T-helper 1 cell treated with Interleukin-12 subunit alpha and Interleukin-12 subunit beta and Interleukin-4 antibody, amounts not matched to agents 30 μg/mL and 1 μg/mL, for 36 hours (primary cell): ENCODE data around the gene RHOBTB3.

ENCODE experiments used
- H3K27ac Mint-ChIP-seq: one replicate; pipeline ENCODE4 v1.8.0; 2021; ENCODE audit warnings: mild to moderate bottlenecking, mixed read lengths
- H3K27me3 Mint-ChIP-seq: one replicate; pipeline ENCODE4 v1.8.0; 2021; ENCODE audit warnings: low read depth, mixed read lengths
- H3K36me3 Mint-ChIP-seq: one replicate; pipeline ENCODE4 v1.8.0; 2021; ENCODE audit warnings: low read depth, mixed read lengths
- H3K4me1 Mint-ChIP-seq: one replicate; pipeline ENCODE4 v1.8.0; 2021; ENCODE audit warnings: low read depth, mixed read lengths
- H3K4me3 Mint-ChIP-seq: one replicate; pipeline ENCODE4 v1.8.0; 2021; ENCODE audit warnings: mild to moderate bottlenecking, moderate library complexity, mixed read lengths
- H3K9me3 Mint-ChIP-seq: one replicate; pipeline ENCODE4 v1.8.0; 2021; ENCODE audit warnings: mixed read lengths

Gene RHOBTB3

DNA sequence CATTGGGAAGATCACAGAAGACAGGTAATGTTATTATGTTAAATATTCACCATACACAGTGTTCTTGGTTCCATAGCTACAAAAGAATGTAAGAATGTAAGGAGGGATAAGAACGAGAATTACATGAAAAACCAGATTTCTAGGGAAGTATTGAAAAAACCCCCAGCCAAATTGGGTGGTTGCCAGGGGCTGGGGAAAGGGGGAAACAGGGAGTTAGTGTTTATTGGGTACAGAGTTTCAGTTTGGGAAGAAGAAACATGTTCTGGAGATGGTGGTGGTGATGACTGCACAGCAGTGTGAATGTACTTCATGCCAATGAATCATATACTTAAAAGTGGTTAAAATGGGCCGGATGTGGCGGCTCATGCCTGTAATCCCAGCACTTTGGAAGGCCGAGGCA lies 51.0 kb downstream of the RHOBTB3 start:
- H3K4me1 Mint-ChIP-seq, result peaks cover 14% of the 10 kb centered on the region
- peaks cover 10% of the 10 kb centered on the region for H3K27me3 Mint-ChIP-seq
- no peaks in the 10 kb centered on the region for H3K9me3 Mint-ChIP-seq
- no peak overlapping the region for H3K4me3 Mint-ChIP-seq
- H3K36me3 Mint-ChIP-seq, result peaks cover 1% of the 10 kb centered on the region
- no peak overlapping the region for H3K27ac Mint-ChIP-seq

DNA sequence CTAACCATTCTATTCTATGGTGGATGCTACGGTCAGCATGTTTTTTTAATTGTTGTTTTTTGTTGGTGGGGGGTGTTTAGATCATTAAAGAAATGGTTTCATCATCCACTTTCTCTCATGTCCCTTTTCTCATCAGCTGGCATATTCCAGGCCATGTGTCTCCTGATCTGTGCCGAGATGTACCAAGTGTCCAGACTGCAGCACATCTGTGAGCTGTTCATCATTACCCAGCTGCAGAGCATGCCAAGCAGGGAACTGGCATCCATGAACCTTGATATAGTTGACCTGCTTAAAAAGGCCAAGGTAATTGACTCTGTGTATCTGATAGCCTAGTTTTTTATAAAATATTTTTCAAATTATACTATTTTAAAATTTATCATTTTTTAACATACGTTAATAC lies 52.5 kb downstream of the RHOBTB3 start:
- Mint-ChIP-seq H3K4me1 (peaks cover 14% of the 10 kb centered on the region), H3K4me3 (no peak overlapping the region), H3K9me3 (no peaks in the 10 kb centered on the region), H3K36me3 (peaks cover 1% of the 10 kb centered on the region), H3K27ac (no peak overlapping the region), H3K27me3 (peaks cover 18% of the 10 kb centered on the region)

DNA sequence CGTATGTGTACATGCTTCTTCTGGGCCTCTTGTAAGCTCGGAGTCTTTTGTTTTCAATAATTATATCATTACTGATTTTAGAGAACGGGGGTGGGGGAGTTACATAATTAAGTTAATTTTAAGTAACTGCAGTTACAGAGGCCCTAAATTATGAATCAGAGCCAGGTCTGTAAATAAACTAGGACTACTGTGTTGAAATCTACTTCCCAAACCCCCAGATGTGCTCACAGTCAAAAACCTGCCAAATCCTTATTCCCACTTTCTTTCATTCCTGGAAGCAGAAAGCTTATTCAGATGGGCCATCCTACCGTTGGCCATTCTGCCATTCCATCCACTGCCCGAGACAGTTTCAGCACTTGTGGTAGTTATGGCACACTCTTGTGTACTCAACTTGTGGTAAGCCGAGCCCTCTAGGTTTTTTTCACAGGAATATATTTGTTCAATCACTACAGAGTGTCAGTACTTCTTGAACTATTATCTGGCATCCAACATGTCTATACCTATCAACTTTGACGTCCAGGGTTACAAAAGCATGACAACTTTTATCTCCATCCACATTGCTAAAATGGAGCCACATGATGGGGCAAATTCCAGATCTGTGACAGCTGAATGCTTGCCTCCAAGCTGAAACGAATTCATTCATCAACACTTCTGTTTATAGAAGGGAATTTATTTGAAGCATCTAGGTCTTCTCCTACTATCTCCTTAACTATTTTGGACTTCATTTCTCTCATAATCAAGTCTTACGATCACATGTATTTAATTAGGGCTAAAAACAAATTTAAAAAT lies 53.6 kb downstream of the RHOBTB3 start:
- peaks cover 19% of the 10 kb centered on the region for H3K27me3 Mint-ChIP-seq
- H3K9me3 Mint-ChIP-seq, result no peaks in the 10 kb centered on the region
- peaks cover 1% of the 10 kb centered on the region for H3K36me3 Mint-ChIP-seq
- no peak overlapping the region for H3K4me3 Mint-ChIP-seq
- H3K4me1 Mint-ChIP-seq, result peaks cover 6% of the 10 kb centered on the region
- no peak overlapping the region for H3K27ac Mint-ChIP-seq

DNA sequence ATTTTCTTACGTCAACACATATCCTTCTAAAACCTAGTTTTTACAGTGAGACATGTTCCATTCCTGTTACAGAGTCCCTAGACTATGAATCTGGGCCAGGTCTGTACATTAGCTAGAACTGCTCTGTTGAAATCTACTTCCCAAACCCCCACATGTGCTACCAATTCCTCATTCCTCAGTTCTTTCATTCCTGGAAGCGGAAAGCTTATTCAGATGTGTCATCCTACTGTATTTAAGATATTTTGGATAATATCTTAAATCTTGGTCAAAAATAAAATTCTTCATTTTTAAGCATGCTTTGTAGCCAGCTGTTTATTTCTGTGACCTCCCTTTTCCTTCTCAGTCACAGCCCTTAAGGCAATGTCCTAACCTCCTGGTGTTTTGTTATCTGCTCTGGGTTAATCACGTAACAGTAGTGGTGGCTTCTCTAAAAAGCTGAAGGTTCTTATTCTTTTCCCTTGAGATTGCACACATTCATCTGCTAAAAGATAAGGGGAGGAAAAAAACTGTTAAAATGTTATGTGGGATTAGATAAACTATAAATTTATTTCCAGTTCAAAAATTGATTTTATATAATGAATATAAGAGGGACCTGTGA lies 55.8 kb downstream of the RHOBTB3 start:
- Mint-ChIP-seq H3K4me3 (no peak overlapping the region), H3K27me3 (peaks cover 19% of the 10 kb centered on the region), H3K36me3 (peaks cover 1% of the 10 kb centered on the region), H3K4me1 (no peaks in the 10 kb centered on the region), H3K9me3 (no peaks in the 10 kb centered on the region), H3K27ac (no peak overlapping the region)

DNA sequence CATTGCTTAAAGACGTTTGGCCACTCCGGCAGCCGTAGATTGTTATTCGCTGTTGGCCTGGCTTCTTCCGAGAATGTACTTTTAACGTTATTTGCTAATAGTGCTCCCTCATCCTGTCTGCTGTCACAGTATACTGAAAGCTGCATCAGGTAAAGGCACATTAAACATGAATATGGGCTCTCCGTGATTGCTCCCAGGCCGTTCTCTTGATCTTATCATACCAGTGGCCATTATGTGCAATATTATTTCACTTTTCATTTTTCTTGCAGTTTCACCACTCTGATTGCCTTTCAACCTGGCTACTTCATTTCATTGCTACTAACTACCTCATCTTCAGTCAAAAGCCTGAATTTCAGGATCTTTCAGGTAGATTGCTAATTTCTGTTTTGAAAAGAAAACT lies 57.4 kb downstream of the RHOBTB3 start:
- no peaks in the 10 kb centered on the region for H3K9me3 Mint-ChIP-seq
- H3K4me3 Mint-ChIP-seq, result no peak overlapping the region
- no peak overlapping the region for H3K27ac Mint-ChIP-seq
- no peaks in the 10 kb centered on the region for H3K4me1 Mint-ChIP-seq
- peaks cover 19% of the 10 kb centered on the region for H3K27me3 Mint-ChIP-seq
- peaks cover 1% of the 10 kb centered on the region for H3K36me3 Mint-ChIP-seq

- Mint-ChIP-seq H3K36me3 (no peaks in the 10 kb centered on the region), H3K4me1 (no peaks in the 10 kb centered on the region), H3K27me3 (peaks cover 9% of the 10 kb centered on the region), H3K9me3 (no peaks in the 10 kb centered on the region), H3K4me3 (no peak overlapping the region), H3K27ac (no peak overlapping the region)
Observed at GRCh38 chr5:95791751-95792150, 60.6 kb downstream of the RHOBTB3 start.

DNA sequence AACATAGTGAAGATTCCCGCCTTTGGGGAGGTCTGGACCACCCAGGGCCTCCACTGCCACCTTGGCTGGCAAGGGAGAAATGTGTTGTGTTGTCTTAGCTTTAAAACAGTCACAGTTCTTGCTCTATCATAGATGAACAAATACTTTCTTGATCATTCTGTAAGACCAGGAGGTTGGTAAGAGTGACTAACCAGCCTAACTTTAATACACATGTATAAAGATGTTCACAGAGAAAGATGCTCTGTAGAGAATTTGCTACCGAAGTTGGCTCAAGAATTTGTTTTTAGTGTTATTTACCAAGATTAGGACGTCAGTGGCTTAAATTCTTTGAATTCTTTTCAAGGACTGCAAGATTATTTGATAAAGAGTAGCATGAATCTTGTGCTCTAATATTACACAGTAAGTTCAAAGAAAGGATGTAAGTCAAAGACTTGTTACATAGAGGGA lies 63.0 kb downstream of the RHOBTB3 start:
- peaks cover 3% of the 10 kb centered on the region for H3K36me3 Mint-ChIP-seq
- H3K27me3 Mint-ChIP-seq, result no peaks in the 10 kb centered on the region
- no peak overlapping the region for H3K27ac Mint-ChIP-seq
- H3K4me3 Mint-ChIP-seq, result no peak overlapping the region
- peaks cover 7% of the 10 kb centered on the region for H3K4me1 Mint-ChIP-seq
- no peaks in the 10 kb centered on the region for H3K9me3 Mint-ChIP-seq

DNA sequence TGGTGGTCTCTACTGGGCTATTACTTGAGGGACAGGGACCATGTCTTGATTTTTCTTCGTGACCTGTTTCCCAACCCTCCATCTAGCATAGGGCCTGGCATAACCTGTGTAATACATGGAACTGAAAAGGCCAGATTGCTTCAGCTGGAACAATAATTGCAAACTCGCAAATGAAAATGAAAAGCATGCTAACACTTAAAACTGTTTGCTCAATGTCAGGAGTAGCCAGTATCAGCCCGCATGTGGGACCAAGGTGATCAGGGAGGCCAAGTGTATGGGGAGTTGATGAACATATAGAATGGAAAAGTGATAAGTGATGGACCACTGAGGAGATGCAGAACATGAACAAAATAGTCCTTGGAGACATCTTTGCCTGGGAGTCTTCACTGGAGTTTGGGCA lies 66.2 kb downstream of the RHOBTB3 start:
- no peak overlapping the region for H3K4me3 Mint-ChIP-seq
- peaks cover 10% of the 10 kb centered on the region for H3K4me1 Mint-ChIP-seq
- no peaks in the 10 kb centered on the region for H3K27me3 Mint-ChIP-seq
- peaks cover 3% of the 10 kb centered on the region for H3K36me3 Mint-ChIP-seq
- H3K27ac Mint-ChIP-seq, result no peak overlapping the region
- H3K9me3 Mint-ChIP-seq, result no peaks in the 10 kb centered on the region

DNA sequence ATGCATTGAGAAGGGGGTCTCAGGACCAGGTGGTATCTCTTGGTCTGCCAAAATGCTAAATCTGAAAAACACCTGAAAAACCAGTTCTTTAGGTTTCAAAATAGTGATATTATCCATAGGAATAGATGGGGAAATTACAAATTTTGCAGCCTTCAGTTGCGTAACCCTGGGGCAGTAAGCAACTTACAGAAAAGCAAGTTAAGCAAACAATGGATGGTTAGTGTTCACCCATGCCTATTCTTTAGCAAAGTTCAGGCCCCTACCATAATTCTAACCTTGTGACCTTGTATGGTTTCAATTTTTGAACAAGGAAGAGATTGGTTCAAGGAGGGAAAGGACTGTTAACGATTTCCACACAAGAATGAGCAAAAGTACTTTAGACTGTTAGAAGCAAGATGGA lies 66.9 kb downstream of the RHOBTB3 start:
- H3K9me3 Mint-ChIP-seq, result no peaks in the 10 kb centered on the region
- H3K36me3 Mint-ChIP-seq, result peaks cover 6% of the 10 kb centered on the region
- no peak overlapping the region for H3K4me3 Mint-ChIP-seq
- no peak overlapping the region for H3K27ac Mint-ChIP-seq
- H3K4me1 Mint-ChIP-seq, result peaks cover 10% of the 10 kb centered on the region
- no peaks in the 10 kb centered on the region for H3K27me3 Mint-ChIP-seq

- H3K4me1 Mint-ChIP-seq, result peaks cover 10% of the 10 kb centered on the region
- no peaks in the 10 kb centered on the region for H3K9me3 Mint-ChIP-seq
- H3K27ac Mint-ChIP-seq, result no peak overlapping the region
- H3K36me3 Mint-ChIP-seq, result peaks cover 6% of the 10 kb centered on the region
- no peaks in the 10 kb centered on the region for H3K27me3 Mint-ChIP-seq
- no peak overlapping the region for H3K4me3 Mint-ChIP-seq
Observed at GRCh38 chr5:95798545-95798944, 67.4 kb downstream of the RHOBTB3 start.

GRCh38 chr5:95799191-95799835 lies 68.2 kb downstream of the RHOBTB3 start:
- H3K4me1 Mint-ChIP-seq, result peaks cover 12% of the 10 kb centered on the region
- no peak overlapping the region for H3K4me3 Mint-ChIP-seq
- H3K27ac Mint-ChIP-seq, result no peak overlapping the region
- H3K36me3 Mint-ChIP-seq, result peaks cover 8% of the 10 kb centered on the region
- peaks cover 2% of the 10 kb centered on the region for H3K9me3 Mint-ChIP-seq
- H3K27me3 Mint-ChIP-seq, result no peaks in the 10 kb centered on the region

GRCh38 chr5:95800553-95800952 lies 69.4 kb downstream of the RHOBTB3 start:
- peaks cover 12% of the 10 kb centered on the region for H3K4me1 Mint-ChIP-seq
- H3K9me3 Mint-ChIP-seq, result peaks cover 7% of the 10 kb centered on the region
- no peaks in the 10 kb centered on the region for H3K27me3 Mint-ChIP-seq
- no peak overlapping the region for H3K27ac Mint-ChIP-seq
- no peak overlapping the region for H3K4me3 Mint-ChIP-seq
- H3K36me3 Mint-ChIP-seq, result peaks cover 15% of the 10 kb centered on the region

GRCh38 chr5:95801532-95801931 lies 70.4 kb downstream of the RHOBTB3 start:
- H3K4me1 Mint-ChIP-seq, result peaks cover 12% of the 10 kb centered on the region
- H3K36me3 Mint-ChIP-seq, result peaks cover 15% of the 10 kb centered on the region
- peaks cover 7% of the 10 kb centered on the region for H3K9me3 Mint-ChIP-seq
- H3K27me3 Mint-ChIP-seq, result no peaks in the 10 kb centered on the region
- no peak overlapping the region for H3K27ac Mint-ChIP-seq
- H3K4me3 Mint-ChIP-seq, result no peak overlapping the region

GRCh38 chr5:95801961-95802360 lies 70.8 kb downstream of the RHOBTB3 start:
- peaks cover 7% of the 10 kb centered on the region for H3K9me3 Mint-ChIP-seq
- peaks cover 15% of the 10 kb centered on the region for H3K36me3 Mint-ChIP-seq
- H3K27me3 Mint-ChIP-seq, result no peaks in the 10 kb centered on the region
- no peak overlapping the region for H3K4me3 Mint-ChIP-seq
- H3K27ac Mint-ChIP-seq, result no peak overlapping the region
- peaks cover 12% of the 10 kb centered on the region for H3K4me1 Mint-ChIP-seq
